SJCRH30 (cell line): ENCODE results near the gene TAS1R1. TPM values are rescaled to one million over a fixed set of nuclear protein-coding genes. Genes with fewer than 3 reads are reported as not detected.

ENCODE experiments used
- total RNA-seq: library from RNA; depleted of rRNA; stranded (reverse); fragments of >200 nt; shearing (Covaris generic); gene quantifications from 2 replicates; pipeline ENCODE4 v1.2.3, GENCODE V29; 2014; rRNA removed

The TAS1R1 gene
- total RNA-seq, 1 experiment from 2014 or later, result 0.14 TPM

Other genes starting within 250 kb of the TAS1R1 start
- 51.2 and 51.8 TPM in 2 replicates for gene ACOT7, start 161.5 kb upstream of the TAS1R1 start, total RNA-seq
- gene HES2, start 135.4 kb upstream of the TAS1R1 start, total RNA-seq, result not detected in 2 replicates
- gene ESPN, start 130.5 kb upstream of the TAS1R1 start, total RNA-seq, result 0.30 and 0.55 TPM in 2 replicates
- gene TNFRSF25, start 89.1 kb upstream of the TAS1R1 start, total RNA-seq, result 4.1 and 4.6 TPM in 2 replicates
- gene PLEKHG5, start 63.6 kb upstream of the TAS1R1 start, total RNA-seq, result 3.7 and 5.3 TPM in 2 replicates
- gene NOL9, start 794 bp upstream of the TAS1R1 start, total RNA-seq, result 63.5 and 64.7 TPM in 2 replicates
- 14.6 and 25.2 TPM in 2 replicates for gene ZBTB48, start 24.7 kb downstream of the TAS1R1 start, total RNA-seq
- 44.8 and 45.0 TPM in 2 replicates for gene KLHL21, start 47.6 kb downstream of the TAS1R1 start, total RNA-seq
- gene PHF13, start 58.4 kb downstream of the TAS1R1 start, total RNA-seq, result 24.5 and 25.0 TPM in 2 replicates
- gene THAP3, start 69.6 kb downstream of the TAS1R1 start, total RNA-seq, result 35.5 and 36.5 TPM in 2 replicates
- gene DNAJC11, start 146.5 kb downstream of the TAS1R1 start, total RNA-seq, result 76.6 and 84.5 TPM in 2 replicates
- gene CAMTA1, start 230.1 kb downstream of the TAS1R1 start, total RNA-seq, result 152 and 153 TPM in 2 replicates